Adrenal gland (tissue), 12 donors: ENCODE data around the gene LCT. TPM values are rescaled to one million over a fixed set of nuclear protein-coding genes. Genes with fewer than 3 reads are reported as not detected.

Experiments
- DNase-seq, 7 donors: peaks; one replicate each; pipeline ENCODE4 v3.0.0-alpha.2; 2019 to 2020
- H3K27ac ChIP-seq, 5 donors: fragments of 200-600 bp; sonication (generic) in 4 of 5; 1 replicate in 3 of 5; 2 replicates in 2 of 5; pipeline versions ENCODE4 v1.5.1 to v1.8.0; 2016 to 2020; ENCODE audit warnings: mild to moderate bottlenecking in 1 of 5
- H3K27me3 ChIP-seq: fragments of 200-600 bp; 2 replicates; pipeline ENCODE4 v1.8.0; 2021
- H3K36me3 ChIP-seq, 2 donors: fragments of 200-600 bp; replicated peaks in 1 of 2; 1 replicate in 1 of 2; 2 replicates in 1 of 2; pipeline versions ENCODE4 v1.5.1 to v1.8.0; 2018 to 2022
- H3K4me1 ChIP-seq, 2 donors: fragments of 200-600 bp; replicated peaks in 1 of 2; 1 replicate in 1 of 2; 2 replicates in 1 of 2; pipeline versions ENCODE4 v1.5.1 to v1.8.0; 2018 to 2021
- H3K4me3 ChIP-seq, 4 donors: fragments of 200-600 bp; sonication (generic) in 3 of 4; one replicate each; pipeline ENCODE4 v1.5.1; 2016 to 2018
- H3K9me3 ChIP-seq, 3 donors: fragments of 200-600 bp; sonication (generic) in 1 of 3; replicated peaks in 1 of 3; 1 replicate in 2 of 3; 2 replicates in 1 of 3; pipeline versions ENCODE4 v1.5.1 to v1.8.0; 2016 to 2021
- POLR2A ChIP-seq, 2 donors: fragments of 450-650 bp; IDR thresholded peaks; one replicate each; pipeline ENCODE4 v1.6.1; 2017; ENCODE audit warnings: antibody characterized with exemption in 2 of 2, mild to moderate bottlenecking in 2 of 2, moderate library complexity in 1 of 2
- WGBS, 4 donors: extraction: QIAGEN DNeasy Blood & Tissue Kit in 2 of 4; methylation state at CpG; one replicate each; pipeline versions ENCODE4 v1.1.5 to v1.1.7; 2013 to 2017; 5-methylcytosine and 5-hydroxymethylcytosine counted together
- intact Hi-C, 2 donors: fragments of 100-400 bp; cut with DNase I; formaldehyde crosslinking; loops; one replicate each; pipeline versions ENCODE4 v1.14.1 to v1.15.0; 2022 to 2023
- polyA plus RNA-seq, 3 donors: library from polyadenylated mRNA; stranded (reverse); fragments of 200-250 nt in 2 of 3; fragments of 350-450 nt in 1 of 3; fragmentation: Illumina TruSeq in 1 of 3; extraction: RNeasy Lipid Tissue Mini Kit (QIAGEN cat#74804) in 1 of 3; gene quantifications; one replicate each; pipeline ENCODE4 v1.2.3, GENCODE V29; 2013 to 2014
- total RNA-seq, 9 donors: library from RNA; depleted of rRNA in 4 of 9; stranded (reverse); fragments of >200 nt in 4 of 9; fragments of 120-200 nt in 1 of 9; fragmentation: NEBNext Ultra II Directional in 1 of 9; extraction: Animal tissue kit (Norgen Biotek cat#: 25700) in 1 of 9; gene quantifications; one replicate each; pipeline versions ENCODE4 v1.1.0 to v1.2.4, GENCODE V29; 2013 to 2023
- TF ChIP-seq, protein P1 (sequence below), 6 experiments: fragments of 450-650 bp in 4 of 6; fragments of 200-600 bp in 2 of 6; sonication (generic) in 1 of 6; IDR thresholded peaks; 1 replicate in 5 of 6; 2 replicates in 1 of 6; pipeline versions ENCODE4 v1.5.1 to v1.8.0; 2016 to 2021; ENCODE audit warnings: antibody characterized with exemption in 6 of 6, mild to moderate bottlenecking in 2 of 6, moderate library complexity in 1 of 6
- donor health status: healthy with polysubstance abuse.
- donor health status: Bipolar disorder and iron deficiency.
- donor health status: DM: yes; HTN: yes; CAD: no.
- donor health status: DM: no; HTN: no; CAD: no.
- donor health status: DM: no; HTN: no; CAD: no.
- donor health status: DM: yes; HTN: yes; CAD: no.

Gene LCT
- total and polyA plus RNA-seq, 12 donors, result 0.17 to 0.69 TPM; not detected in 10

- TF ChIP-seq POLR2A (IDR thresholded peaks at IDR 0.05), result no peak
- TF ChIP-seq, protein P1, sequence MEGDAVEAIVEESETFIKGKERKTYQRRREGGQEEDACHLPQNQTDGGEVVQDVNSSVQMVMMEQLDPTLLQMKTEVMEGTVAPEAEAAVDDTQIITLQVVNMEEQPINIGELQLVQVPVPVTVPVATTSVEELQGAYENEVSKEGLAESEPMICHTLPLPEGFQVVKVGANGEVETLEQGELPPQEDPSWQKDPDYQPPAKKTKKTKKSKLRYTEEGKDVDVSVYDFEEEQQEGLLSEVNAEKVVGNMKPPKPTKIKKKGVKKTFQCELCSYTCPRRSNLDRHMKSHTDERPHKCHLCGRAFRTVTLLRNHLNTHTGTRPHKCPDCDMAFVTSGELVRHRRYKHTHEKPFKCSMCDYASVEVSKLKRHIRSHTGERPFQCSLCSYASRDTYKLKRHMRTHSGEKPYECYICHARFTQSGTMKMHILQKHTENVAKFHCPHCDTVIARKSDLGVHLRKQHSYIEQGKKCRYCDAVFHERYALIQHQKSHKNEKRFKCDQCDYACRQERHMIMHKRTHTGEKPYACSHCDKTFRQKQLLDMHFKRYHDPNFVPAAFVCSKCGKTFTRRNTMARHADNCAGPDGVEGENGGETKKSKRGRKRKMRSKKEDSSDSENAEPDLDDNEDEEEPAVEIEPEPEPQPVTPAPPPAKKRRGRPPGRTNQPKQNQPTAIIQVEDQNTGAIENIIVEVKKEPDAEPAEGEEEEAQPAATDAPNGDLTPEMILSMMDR (IDR thresholded peaks at IDR 0.05), result no peak
- Histone ChIP-seq H3K4me3 (no peak overlapping the region), H3K9me3 (no peaks in the 10 kb centered on the region), H3K27me3 (no peaks in the 10 kb centered on the region), H3K27ac (no peak overlapping the region), H3K4me1 (no peaks in the 10 kb centered on the region), H3K36me3 (peaks cover 0 to 27% of the 10 kb centered on the region in 2 donors)
- 86 to 89% (median 88%) methylated on average over 6 of the region's 6 CpGs for WGBS, 4 donors
- no peak for DNase-seq
- intact Hi-C loops, result no loop called here
Measured at GRCh38 chr2:135863233-135863632, 26.2 kb upstream of the LCT start.

DNA sequence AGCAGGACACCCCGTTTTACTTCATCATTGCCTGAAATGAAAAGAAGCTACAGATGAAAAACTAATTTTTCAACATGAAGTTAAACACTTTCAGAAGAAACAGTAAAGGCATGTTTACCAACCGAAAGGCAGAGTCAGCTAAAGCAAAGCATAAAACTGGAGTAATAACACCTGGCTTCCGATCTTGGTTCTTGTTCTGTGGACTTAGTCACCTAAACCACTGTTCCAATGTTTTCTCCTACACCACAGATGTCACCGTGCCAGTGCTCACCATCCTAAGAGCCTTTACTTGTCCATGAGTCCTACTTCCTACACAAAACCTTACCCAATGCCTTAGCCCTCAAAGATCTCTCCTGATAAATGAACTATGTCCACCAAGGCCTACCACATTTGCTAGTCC is 25.7 kb upstream of the LCT start:
- H3K36me3 ChIP-seq, result peaks cover 0 to 28% of the 10 kb centered on the region in 2 donors
- DNase-seq, result no peak
- intact Hi-C loops, result no loop called here
- TF ChIP-seq POLR2A (IDR thresholded peaks at IDR 0.05), result no peak
- TF ChIP-seq, protein P1 (IDR thresholded peaks at IDR 0.05), result no peak
- H3K27me3 ChIP-seq, result no peaks in the 10 kb centered on the region
- H3K4me3 ChIP-seq, result no peak overlapping the region
- no peak overlapping the region for H3K27ac ChIP-seq
- WGBS, 4 donors, result 83 to 90% (median 88%) methylated on average over 4 of the region's 4 CpGs
- H3K9me3 ChIP-seq, result no peaks in the 10 kb centered on the region
- H3K4me1 ChIP-seq, result no peaks in the 10 kb centered on the region

GRCh38 chr2:135853401-135853800 is 16.4 kb upstream of the LCT start:
- Histone ChIP-seq H3K27me3 (no peaks in the 10 kb centered on the region), H3K4me3 (no peak overlapping the region), H3K36me3 (peaks cover 0 to 25% of the 10 kb centered on the region in 2 donors), H3K9me3 (no peaks in the 10 kb centered on the region), H3K27ac (no peak overlapping the region), H3K4me1 (no peaks in the 10 kb centered on the region)
- TF ChIP-seq, protein P1 (IDR thresholded peaks at IDR 0.05), result no peak
- no peak for TF ChIP-seq POLR2A (IDR thresholded peaks at IDR 0.05)
- intact Hi-C loops, result no loop called here
- DNase-seq, result no peak

DNA sequence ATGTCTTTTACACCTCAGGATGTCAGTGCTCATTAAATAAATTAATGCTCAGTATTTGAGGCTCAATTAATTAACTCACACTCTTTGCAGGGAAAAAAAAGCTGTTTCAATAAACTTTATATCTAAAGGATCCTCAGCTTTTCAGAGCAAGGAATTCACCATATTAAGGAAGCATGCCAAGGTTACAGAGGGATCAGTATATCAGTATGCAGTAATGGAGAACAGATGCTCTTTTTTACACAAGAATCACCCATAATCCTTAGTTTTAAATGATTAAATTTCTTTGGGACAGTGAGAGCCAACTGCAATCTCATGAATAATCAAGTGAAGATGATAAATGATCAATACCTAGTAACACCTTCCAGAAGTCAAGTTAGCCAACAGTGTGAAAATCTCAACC is 14.9 kb upstream of the LCT start:
- Histone ChIP-seq H3K27ac (no peak overlapping the region), H3K9me3 (no peaks in the 10 kb centered on the region), H3K4me3 (no peak overlapping the region), H3K27me3 (no peaks in the 10 kb centered on the region), H3K36me3 (peaks cover 0 to 14% of the 10 kb centered on the region in 2 donors), H3K4me1 (no peaks in the 10 kb centered on the region)
- intact Hi-C loops, result no loop called here
- TF ChIP-seq POLR2A (IDR thresholded peaks at IDR 0.05), result no peak
- TF ChIP-seq, protein P1 (IDR thresholded peaks at IDR 0.05), result no peak
- DNase-seq, result no peak
